Activated T-helper 17 cell treated with anti-CD3 and anti-CD28 coated beads, Interleukin-2, amount 50 U/mL, for 72 hours (primary cell): Measurements from ENCODE around the gene RXRB. TPM values are rescaled to one million over a fixed set of nuclear protein-coding genes. Genes with fewer than 3 reads are reported as not detected.
"Not testable (repeated sequence)": the region's sequence is repeated elsewhere in the genome, so short reads cannot be mapped to it uniquely, and the experiment has no call there.

Source experiments
- ATAC-seq: fragments of 150-1000 bp; cut with Tn5 transposase; replicated peaks from 2 replicates; pipeline ENCODE4 v1.10.0; 2021; ENCODE audit warnings: mild to moderate bottlenecking, moderate library complexity
- H3K27ac Mint-ChIP-seq: one replicate; pipeline ENCODE4 v1.8.0; 2022; ENCODE audit warnings: mixed read lengths
- H3K27me3 Mint-ChIP-seq: one replicate; pipeline ENCODE4 v1.8.0; 2022; ENCODE audit warnings: mixed read lengths
- H3K36me3 Mint-ChIP-seq: one replicate; pipeline ENCODE4 v1.8.0; 2022; ENCODE audit warnings: low read depth, mild to moderate bottlenecking, mixed read lengths
- H3K4me1 Mint-ChIP-seq: one replicate; pipeline ENCODE4 v1.8.0; 2022; ENCODE audit warnings: mixed read lengths
- H3K4me3 Mint-ChIP-seq: one replicate; pipeline ENCODE4 v1.8.0; 2022; ENCODE audit warnings: mild to moderate bottlenecking, mixed read lengths
- H3K9me3 Mint-ChIP-seq: one replicate; pipeline ENCODE4 v1.8.0; 2022; ENCODE audit warnings: mixed read lengths
- total RNA-seq, 2 donors: library from RNA; stranded (reverse); gene quantifications; one replicate each; pipeline ENCODE4 v1.2.3, GENCODE V29; 2022

RXRB gene
- total RNA-seq, 2 donors from 2014 or later = 31.0 to 68.7 TPM

DNA sequence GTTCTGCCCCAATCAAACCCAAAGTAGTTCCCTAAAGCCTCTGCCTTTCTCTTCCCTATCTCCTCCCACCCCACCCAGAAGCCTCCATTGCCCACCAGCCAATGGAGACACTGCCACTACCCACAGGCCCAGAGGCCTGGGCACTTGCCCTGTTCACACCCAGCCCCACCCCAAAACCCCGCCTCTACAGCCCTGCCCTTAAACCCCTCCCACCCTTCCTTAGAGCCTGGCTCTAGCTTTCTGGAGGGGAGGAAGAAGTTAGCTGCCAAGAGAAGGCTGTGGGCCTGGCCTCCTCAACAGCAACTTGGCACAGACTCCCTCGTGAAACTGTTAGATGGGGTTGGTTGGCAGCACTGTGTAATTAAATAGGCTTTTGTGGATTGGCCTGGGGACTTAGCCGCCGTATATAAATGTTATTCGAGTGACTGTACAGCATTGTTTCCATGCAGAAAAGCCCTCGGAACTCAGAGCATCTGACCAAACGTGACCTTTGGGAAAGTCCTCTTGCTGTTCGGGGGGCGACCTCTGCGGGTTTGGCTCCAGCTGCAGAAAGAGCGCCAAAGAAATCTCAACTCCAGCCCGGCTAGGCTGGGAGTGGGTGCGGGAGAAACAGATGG is 39.6 kb downstream of the RXRB start:
- Mint-ChIP-seq H3K4me3 (peak overlapping the region; percentile 81), H3K9me3 (no peaks in the 10 kb centered on the region), H3K4me1 (peaks cover 6% of the 10 kb centered on the region), H3K27me3 (peaks cover 6% of the 10 kb centered on the region), H3K36me3 (no peaks in the 10 kb centered on the region), H3K27ac (peak overlapping the region; percentile 83)
- ATAC-seq = no peak

DNA sequence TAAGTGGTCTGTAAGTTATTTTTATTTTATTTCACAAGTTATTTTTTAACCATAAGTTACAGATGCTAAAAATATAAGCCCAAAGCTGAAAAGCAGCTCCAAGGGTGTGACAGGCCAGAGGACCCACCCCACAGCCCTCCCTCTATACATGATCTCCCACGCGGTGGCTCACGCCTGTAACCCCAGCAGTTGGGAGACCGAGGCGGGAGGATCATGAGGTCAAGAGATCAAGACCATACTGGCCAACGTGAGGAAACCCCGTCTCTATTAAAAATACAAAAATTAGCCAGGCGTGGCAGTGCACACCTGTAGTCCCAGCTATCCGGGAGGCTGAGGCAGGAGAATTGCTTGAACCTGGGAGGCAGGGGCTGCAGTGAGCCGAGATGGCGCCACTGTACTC is 40.4 kb downstream of the RXRB start:
- Mint-ChIP-seq H3K4me3 (no peak overlapping the region), H3K27me3 (peaks cover 6% of the 10 kb centered on the region)
- ATAC-seq = no peak

GRCh38 chr6:33156964-33157363 is 43.5 kb downstream of the RXRB start:
- peaks cover 4% of the 10 kb centered on the region for H3K9me3 Mint-ChIP-seq
- H3K27ac Mint-ChIP-seq = no peak overlapping the region
- peaks cover 6% of the 10 kb centered on the region for H3K4me1 Mint-ChIP-seq
- no peak for ATAC-seq
- no peaks in the 10 kb centered on the region for H3K36me3 Mint-ChIP-seq
- H3K4me3 Mint-ChIP-seq = no peak overlapping the region
- peaks cover 8% of the 10 kb centered on the region for H3K27me3 Mint-ChIP-seq

More for the DNA sequence above, 40.4 kb downstream of the RXRB start:
- Mint-ChIP-seq H3K4me1 (peaks cover 6% of the 10 kb centered on the region), H3K36me3 (no peaks in the 10 kb centered on the region), H3K9me3 (no peaks in the 10 kb centered on the region), H3K27ac (no peak overlapping the region)

GRCh38 chr6:33156561-33156960 is 43.9 kb downstream of the RXRB start:
- Mint-ChIP-seq H3K27me3 (peaks cover 8% of the 10 kb centered on the region), H3K9me3 (peaks cover 4% of the 10 kb centered on the region), H3K36me3 (no peaks in the 10 kb centered on the region), H3K27ac (no peak overlapping the region), H3K4me1 (peaks cover 5% of the 10 kb centered on the region), H3K4me3 (no peak overlapping the region)
- no peak for ATAC-seq

DNA sequence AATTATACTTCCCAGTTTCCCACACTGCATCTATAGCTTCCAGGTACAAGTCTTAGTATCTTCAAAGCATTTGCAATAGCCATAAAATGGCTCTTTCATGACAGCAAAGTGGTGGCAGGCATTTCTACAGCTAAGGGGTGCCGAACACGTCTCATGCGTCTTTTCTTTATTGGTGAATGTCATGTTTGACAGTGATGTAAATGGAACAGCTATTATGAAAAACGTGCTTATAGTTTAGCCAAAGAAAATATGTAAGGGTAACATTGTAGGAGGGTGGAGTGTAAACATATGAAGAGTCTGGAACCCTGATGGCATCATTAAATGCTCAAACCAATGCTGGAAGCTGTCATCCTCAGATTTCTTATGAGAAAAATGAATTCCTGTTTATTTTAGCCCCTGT is 46.1 kb downstream of the RXRB start:
- no peak overlapping the region for H3K27ac Mint-ChIP-seq
- ATAC-seq = no peak
- H3K9me3 Mint-ChIP-seq = peaks cover 4% of the 10 kb centered on the region
- peaks cover 19% of the 10 kb centered on the region for H3K27me3 Mint-ChIP-seq
- H3K4me3 Mint-ChIP-seq = no peak overlapping the region
- no peaks in the 10 kb centered on the region for H3K4me1 Mint-ChIP-seq
- no peaks in the 10 kb centered on the region for H3K36me3 Mint-ChIP-seq

DNA sequence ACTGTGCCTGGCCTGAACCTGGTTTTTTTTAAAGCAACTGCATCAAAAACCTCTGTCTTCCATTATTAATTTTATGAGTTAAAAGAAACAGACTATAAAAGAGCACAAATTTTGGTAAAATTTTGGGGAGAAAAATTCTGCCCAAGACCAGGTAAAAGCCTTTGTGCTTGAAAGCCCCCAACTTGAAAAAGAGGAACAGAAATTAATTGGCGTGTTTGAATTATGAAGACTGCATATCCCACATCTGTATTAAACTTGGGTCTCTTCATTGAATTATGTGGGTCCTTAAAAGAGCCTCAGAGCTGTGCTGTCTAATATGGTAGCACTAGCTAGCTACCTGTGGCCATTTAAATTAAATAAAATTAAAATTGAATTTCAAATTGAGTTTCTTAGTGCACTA is 49.4 kb downstream of the RXRB start:
- Mint-ChIP-seq H3K4me3 (no peak overlapping the region), H3K9me3 (peaks cover 4% of the 10 kb centered on the region), H3K27ac (no peak overlapping the region), H3K27me3 (peaks cover 24% of the 10 kb centered on the region), H3K36me3 (no peaks in the 10 kb centered on the region), H3K4me1 (no peaks in the 10 kb centered on the region)
- ATAC-seq = no peak

DNA sequence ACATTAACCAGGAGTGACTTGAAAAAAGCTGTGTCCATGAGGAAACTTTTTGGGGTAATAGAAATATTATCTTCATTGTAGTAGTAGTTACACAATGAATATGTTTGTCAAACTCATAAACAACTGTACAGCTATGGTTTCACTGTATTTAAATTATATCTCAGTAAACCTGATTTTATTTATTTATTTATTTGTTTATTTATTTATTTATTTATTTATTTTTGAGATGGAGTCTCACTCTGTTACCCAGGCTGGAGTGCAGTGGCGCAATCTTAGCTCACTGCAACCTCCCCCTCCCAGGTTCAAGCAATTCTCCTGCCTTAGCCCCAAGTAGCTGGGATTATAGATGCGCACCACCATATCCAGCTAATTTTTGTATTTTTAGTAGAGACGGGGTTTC is 49.9 kb downstream of the RXRB start:
- ATAC-seq, H3K27ac Mint-ChIP-seq, H3K4me1 Mint-ChIP-seq, H3K9me3 Mint-ChIP-seq, H3K36me3 Mint-ChIP-seq, H3K4me3 Mint-ChIP-seq: not testable (repeated sequence)
- H3K27me3 Mint-ChIP-seq = peaks cover 26% of the 10 kb centered on the region

DNA sequence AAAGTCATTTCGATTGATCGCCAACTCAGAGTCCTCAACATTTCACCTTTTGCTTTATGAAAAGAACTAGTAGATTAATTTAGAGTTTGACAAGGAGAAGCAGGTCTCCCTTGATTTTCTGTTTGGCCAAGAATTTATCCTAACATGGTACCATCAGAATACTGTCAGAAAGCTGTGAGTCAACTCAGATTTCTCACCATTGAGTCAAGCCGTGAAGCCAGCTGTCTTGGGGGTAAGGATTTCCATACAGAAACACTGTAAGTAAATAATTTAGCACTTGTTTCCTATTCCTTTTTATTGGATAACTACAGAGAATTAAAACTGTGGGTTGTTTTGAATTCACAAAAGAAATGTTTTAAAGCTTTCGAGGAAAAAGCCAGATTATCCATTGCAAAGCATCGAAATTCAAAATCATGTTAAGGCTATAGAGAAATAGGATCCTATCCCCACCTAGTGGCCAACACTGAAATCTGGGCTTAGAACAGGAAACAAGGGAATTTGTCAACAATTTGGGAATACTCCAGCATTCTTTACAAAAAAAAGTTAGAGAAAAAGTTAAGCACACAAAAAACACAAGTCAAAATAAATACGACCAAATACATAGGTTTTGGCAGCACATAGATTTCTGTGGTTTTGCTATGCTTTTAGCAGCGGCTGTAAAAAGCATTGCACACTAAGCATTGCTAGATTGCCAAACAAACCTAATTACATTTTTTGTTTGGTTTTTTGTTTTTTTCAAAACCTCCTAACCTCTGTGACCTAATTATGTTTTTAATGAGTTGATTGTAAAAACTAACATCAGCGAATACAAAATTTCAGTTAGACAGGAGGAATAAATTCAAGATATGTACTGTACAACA is 52.4 kb downstream of the RXRB start:
- no peak overlapping the region for H3K4me3 Mint-ChIP-seq

GRCh38 chr6:33144373-33144772 is 56.1 kb downstream of the RXRB start:
- H3K36me3 Mint-ChIP-seq = no peaks in the 10 kb centered on the region
- no peaks in the 10 kb centered on the region for H3K4me1 Mint-ChIP-seq
- ATAC-seq = no peak
- H3K27ac Mint-ChIP-seq = no peak overlapping the region
- peaks cover 31% of the 10 kb centered on the region for H3K27me3 Mint-ChIP-seq
- H3K4me3 Mint-ChIP-seq = no peak overlapping the region
- H3K9me3 Mint-ChIP-seq = no peaks in the 10 kb centered on the region

More for the DNA sequence above, 52.4 kb downstream of the RXRB start:
- ATAC-seq = no peak
- H3K36me3 Mint-ChIP-seq = no peaks in the 10 kb centered on the region
- H3K4me1 Mint-ChIP-seq = no peaks in the 10 kb centered on the region
- H3K9me3 Mint-ChIP-seq = peaks cover 4% of the 10 kb centered on the region
- H3K27ac Mint-ChIP-seq = no peak overlapping the region
- peaks cover 22% of the 10 kb centered on the region for H3K27me3 Mint-ChIP-seq

Other genes starting within 250 kb of the RXRB start
- 10 to 100 TPM; 22.4 to 53.8 TPM for gene HLA-DMA, start 247.6 kb downstream of the RXRB start, total RNA-seq
- 100 to 1,000 TPM; 229 to 281 TPM for gene BRD2, start 232.1 kb downstream of the RXRB start, total RNA-seq
- 1 to 10 TPM in 1 of 2 donors, under 1 TPM in 1; 0.56 to 7.8 TPM for gene HLA-DOA, start 191.1 kb downstream of the RXRB start, total RNA-seq
- 100 to 1,000 TPM in 1 of 2 donors, 10 to 100 TPM in 1; 40.5 to 136 TPM for gene HLA-DPA1, start 127.0 kb downstream of the RXRB start, total RNA-seq
- gene HLA-DPB1, start 124.7 kb downstream of the RXRB start, total RNA-seq = 10 to 100 TPM; 21.4 to 69.1 TPM
- 1 to 10 TPM; 1.2 to 3.3 TPM for gene COL11A2, start 8.2 kb downstream of the RXRB start, total RNA-seq
- gene SLC39A7, start 202 bp upstream of the RXRB start, total RNA-seq = 10 to 100 TPM; 50.5 to 65.0 TPM
- gene HSD17B8, start 4.0 kb upstream of the RXRB start, total RNA-seq = 10 to 100 TPM in 1 of 2 donors, 1 to 10 TPM in 1; 3.4 to 13.1 TPM
- gene RING1, start 7.8 kb upstream of the RXRB start, total RNA-seq = 10 to 100 TPM; 22.7 to 25.1 TPM
- 10 to 100 TPM; 42.5 to 43.2 TPM for gene VPS52, start 71.2 kb upstream of the RXRB start, total RNA-seq
- 1,000 to 10,000 TPM; 3,349 to 4,633 TPM for gene RPS18, start 71.4 kb upstream of the RXRB start, total RNA-seq
- gene B3GALT4, start 76.5 kb upstream of the RXRB start, total RNA-seq = 1 to 10 TPM; 4.0 to 5.8 TPM
- 10 to 100 TPM; 51.2 to 98.7 TPM for gene WDR46, start 88.6 kb upstream of the RXRB start, total RNA-seq
- 10 to 100 TPM; 57.9 to 81.2 TPM for gene PFDN6, start 88.9 kb upstream of the RXRB start, total RNA-seq
- gene RGL2, start 98.3 kb upstream of the RXRB start, total RNA-seq = 10 to 100 TPM; 37.7 to 73.4 TPM
- gene TAPBP, start 113.4 kb upstream of the RXRB start, total RNA-seq = 100 to 1,000 TPM; 176 to 194 TPM
- gene ZBTB22, start 117.1 kb upstream of the RXRB start, total RNA-seq = 10 to 100 TPM in 1 of 2 donors, 1 to 10 TPM in 1; 6.9 to 20.0 TPM
- 10 to 100 TPM; 62.2 to 77.3 TPM for gene DAXX, start 122.3 kb upstream of the RXRB start, total RNA-seq
- 100 to 1,000 TPM; 101 to 108 TPM for gene KIFC1, start 191.2 kb upstream of the RXRB start, total RNA-seq
- 100 to 1,000 TPM in 1 of 2 donors, 10 to 100 TPM in 1; 27.2 to 133 TPM for gene PHF1, start 210.3 kb upstream of the RXRB start, total RNA-seq
- 100 to 1,000 TPM; 163 to 248 TPM for gene CUTA, start 217.4 kb upstream of the RXRB start, total RNA-seq
- 100 to 1,000 TPM in 1 of 2 donors, 10 to 100 TPM in 1; 43.2 to 156 TPM for gene SYNGAP1, start 219.4 kb upstream of the RXRB start, total RNA-seq